ENCODE measurements around the gene SRSF4.
"Not testable (repeated sequence)": the region's sequence is repeated elsewhere in the genome, so short reads cannot be mapped to it uniquely, and the experiment has no call there.

The SRSF4 gene

GRCh38 chr1:29181413-29182225 lies at the start of gene SRSF4:
Gene SRSF4 (minus strand): TSS chr1:29181900. CDS start chr1:29181752, 148 bp downstream.
- peak; percentile 90 for DNase-seq

- DNase-seq: peak; percentile 67
Observed at GRCh38 chr1:29230553-29231378, 49.1 kb upstream of the SRSF4 start, which contains the start of gene MECR. Gene MECR (minus strand): TSS chr1:29230934. CDS start chr1:29230906, 28 bp downstream.

GRCh38 chr1:29230204-29230552 lies 48.5 kb upstream of the SRSF4 start:
- no peak for DNase-seq

GRCh38 chr1:29227511-29227910 lies 45.8 kb upstream of the SRSF4 start:
- no peak for DNase-seq

GRCh38 chr1:29225361-29225760 lies 43.7 kb upstream of the SRSF4 start:
- no peak for DNase-seq

GRCh38 chr1:29224356-29224837 lies 42.7 kb upstream of the SRSF4 start:
- DNase-seq: no peak

GRCh38 chr1:29223521-29223920 lies 41.8 kb upstream of the SRSF4 start:
- no peak for DNase-seq

GRCh38 chr1:29222686-29223085 lies 41.0 kb upstream of the SRSF4 start:
- no peak for DNase-seq

GRCh38 chr1:29222260-29222659 lies 40.6 kb upstream of the SRSF4 start:
- DNase-seq: not testable (repeated sequence)

GRCh38 chr1:29221296-29221695 lies 39.6 kb upstream of the SRSF4 start:
- no peak for DNase-seq

GRCh38 chr1:29218223-29218622 lies 36.5 kb upstream of the SRSF4 start:
- no peak for DNase-seq

GRCh38 chr1:29217633-29218032 lies 35.9 kb upstream of the SRSF4 start:
- no peak for DNase-seq

GRCh38 chr1:29213055-29213454 lies 31.4 kb upstream of the SRSF4 start:
- no peak for DNase-seq

GRCh38 chr1:29211086-29212030 lies 29.7 kb upstream of the SRSF4 start:
- DNase-seq: no peak

GRCh38 chr1:29210278-29211085 lies 28.8 kb upstream of the SRSF4 start:
- DNase-seq: no peak

- DNase-seq: no peak
Observed at GRCh38 chr1:29209173-29209572, 27.5 kb upstream of the SRSF4 start.

- no peak for DNase-seq
Observed at GRCh38 chr1:29208442-29208841, 26.7 kb upstream of the SRSF4 start.

GRCh38 chr1:29202584-29203340 lies 21.1 kb upstream of the SRSF4 start:
- DNase-seq: peak; percentile 70

GRCh38 chr1:29202053-29202452 lies 20.4 kb upstream of the SRSF4 start:
- DNase-seq: no peak

- DNase-seq: no peak
Observed at GRCh38 chr1:29201595-29202051, 19.9 kb upstream of the SRSF4 start.

All from NCI-H510A treated with DMSO at 0.1 percent for 48 hours (cell line).